ENCODE results near the gene ORMDL2. TPM values are rescaled to one million over a fixed set of nuclear protein-coding genes. Genes with fewer than 3 reads are reported as not detected.
"Not testable (repeated sequence)": the region's sequence is repeated elsewhere in the genome, so short reads cannot be mapped to it uniquely, and the experiment has no call there.

ORMDL2 gene
- total and polyA plus RNA-seq, 2 experiments from 2014 or later: 28.6 to 106 TPM

DNA sequence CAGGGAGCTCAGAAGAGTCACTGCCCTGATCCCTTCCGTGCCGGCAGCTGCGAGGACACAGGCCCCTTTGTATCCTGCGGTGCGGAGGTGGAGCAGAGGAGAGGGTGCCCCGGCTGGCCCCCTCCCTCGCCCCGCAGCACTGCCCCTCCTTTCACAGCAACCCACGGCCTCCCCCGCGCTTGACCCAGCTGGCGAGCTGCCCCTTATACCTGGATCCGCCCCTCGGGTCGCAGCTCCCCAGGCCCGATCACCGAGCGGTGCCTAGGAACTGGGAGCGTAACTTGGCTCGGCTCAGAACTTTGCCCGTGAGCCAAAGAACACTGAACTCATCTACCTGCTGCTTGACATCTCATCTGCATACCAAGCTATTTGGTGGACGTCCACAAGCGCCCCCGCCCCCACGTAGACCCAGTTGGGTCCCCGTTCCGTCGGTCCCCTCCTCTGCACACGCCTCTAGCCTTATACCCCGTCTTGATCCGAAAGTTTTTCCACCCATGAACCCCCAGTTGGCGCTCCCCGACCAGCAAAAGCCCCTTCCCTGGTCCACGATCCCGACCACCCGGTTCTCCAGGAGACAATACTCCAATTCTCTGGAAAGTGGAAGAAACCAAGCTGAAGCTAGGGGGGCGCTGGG lies 12.2 kb downstream of the ORMDL2 start:
- DNase-seq (ENCODE audit: low spot score): peak; percentile 63
- no peaks in the 10 kb centered on the region for H3K9me2 ChIP-seq (replicated peaks; ENCODE audit: insufficient read depth)
- peak overlapping the region; percentile 69 for H2AFZ ChIP-seq
- 2% methylated on average over 30 of the region's 37 CpGs for WGBS (ENCODE audit: low lambda C conversion rate, missing lambda C conversion rate)
- peak overlapping the region; percentile 95 for H3K4me2 ChIP-seq
- no peaks in the 10 kb centered on the region for H3K9me3 ChIP-seq (ENCODE audit: low read depth)
- peak overlapping the region; percentile 32 for H3K4me3 ChIP-seq
- H4K20me1 ChIP-seq (ENCODE audit: insufficient read depth, poor library complexity, severe bottlenecking): no peaks in the 10 kb centered on the region
- H3K79me2 ChIP-seq: peaks cover 56% of the 10 kb centered on the region
- H3K36me3 ChIP-seq (replicated peaks; ENCODE audit: insufficient read depth, low read depth): no peaks in the 10 kb centered on the region
- H3K27ac ChIP-seq: peak overlapping the region; percentile 99
- no peaks in the 10 kb centered on the region for H3K27me3 ChIP-seq
- peaks cover 21% of the 10 kb centered on the region for H3K4me1 ChIP-seq (ENCODE audit: insufficient read depth)
- TF ChIP-seq, protein P1, sequence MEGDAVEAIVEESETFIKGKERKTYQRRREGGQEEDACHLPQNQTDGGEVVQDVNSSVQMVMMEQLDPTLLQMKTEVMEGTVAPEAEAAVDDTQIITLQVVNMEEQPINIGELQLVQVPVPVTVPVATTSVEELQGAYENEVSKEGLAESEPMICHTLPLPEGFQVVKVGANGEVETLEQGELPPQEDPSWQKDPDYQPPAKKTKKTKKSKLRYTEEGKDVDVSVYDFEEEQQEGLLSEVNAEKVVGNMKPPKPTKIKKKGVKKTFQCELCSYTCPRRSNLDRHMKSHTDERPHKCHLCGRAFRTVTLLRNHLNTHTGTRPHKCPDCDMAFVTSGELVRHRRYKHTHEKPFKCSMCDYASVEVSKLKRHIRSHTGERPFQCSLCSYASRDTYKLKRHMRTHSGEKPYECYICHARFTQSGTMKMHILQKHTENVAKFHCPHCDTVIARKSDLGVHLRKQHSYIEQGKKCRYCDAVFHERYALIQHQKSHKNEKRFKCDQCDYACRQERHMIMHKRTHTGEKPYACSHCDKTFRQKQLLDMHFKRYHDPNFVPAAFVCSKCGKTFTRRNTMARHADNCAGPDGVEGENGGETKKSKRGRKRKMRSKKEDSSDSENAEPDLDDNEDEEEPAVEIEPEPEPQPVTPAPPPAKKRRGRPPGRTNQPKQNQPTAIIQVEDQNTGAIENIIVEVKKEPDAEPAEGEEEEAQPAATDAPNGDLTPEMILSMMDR (IDR thresholded peaks at IDR 0.05; ENCODE audit: poor library complexity): no peak
- TF ChIP-seq EZH2phosphoT487 (IDR thresholded peaks at IDR 0.05; ENCODE audit: low read depth, severe bottlenecking, unreplicated experiment) (no peak), EZH2 (IDR thresholded peaks at IDR 0.05; ENCODE audit: borderline replicate concordance) (no peak)

DNA sequence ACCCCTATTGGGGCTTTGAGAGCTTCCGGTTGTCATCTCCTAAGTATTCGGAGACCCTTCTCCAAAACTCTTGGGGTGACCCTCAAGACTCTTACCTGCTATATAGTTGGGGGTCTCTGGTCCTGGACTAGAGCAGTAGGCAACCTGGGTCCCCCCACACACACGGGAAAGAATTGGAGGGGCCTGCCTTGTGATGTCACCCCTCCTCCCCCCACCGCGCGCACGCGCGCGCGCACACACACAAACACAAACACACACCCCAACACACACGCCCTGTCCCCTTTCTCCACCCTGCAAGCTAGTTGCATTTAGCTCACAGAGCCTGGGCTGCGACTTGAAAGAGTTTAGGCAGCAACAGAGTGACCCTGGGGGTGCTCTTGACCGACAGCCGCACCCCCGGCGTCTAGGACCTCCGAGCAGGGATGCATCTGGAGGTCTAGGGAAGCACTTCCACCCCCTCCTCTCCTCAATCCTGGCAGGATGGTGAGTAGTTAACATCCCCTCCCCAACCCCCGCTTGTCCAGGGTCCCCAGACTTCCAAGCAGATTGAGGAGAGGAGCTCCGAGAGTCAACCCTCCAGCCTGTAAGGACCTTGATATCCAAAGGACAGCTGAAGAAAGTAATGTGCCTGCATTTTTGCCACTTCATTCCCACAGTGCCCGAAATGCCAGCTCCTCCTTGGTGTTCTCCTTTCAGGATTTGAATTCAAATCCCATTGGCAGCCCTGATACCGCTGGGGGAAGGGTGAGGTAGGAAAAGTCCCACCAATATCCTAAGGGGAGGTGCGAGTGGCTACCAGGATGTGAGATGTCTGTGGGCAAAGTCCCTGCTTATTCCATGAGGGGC lies 13.0 kb downstream of the ORMDL2 start:
- Histone ChIP-seq H3K4me1 (ENCODE audit: insufficient read depth) (peaks cover 21% of the 10 kb centered on the region), H3K27me3 (no peaks in the 10 kb centered on the region), H3K9me3 (ENCODE audit: low read depth) (no peaks in the 10 kb centered on the region), H3K79me2 (peaks cover 51% of the 10 kb centered on the region), H3K4me3 (peak overlapping the region; percentile 32), H3K36me3 (replicated peaks; ENCODE audit: insufficient read depth, low read depth) (no peaks in the 10 kb centered on the region), H4K20me1 (ENCODE audit: insufficient read depth, poor library complexity, severe bottlenecking) (no peaks in the 10 kb centered on the region), H2AFZ (peak overlapping the region; percentile 69), H3K4me2 (peak overlapping the region; percentile 95), H3K27ac (peak overlapping the region; percentile 99), H3K9me2 (replicated peaks; ENCODE audit: insufficient read depth) (no peaks in the 10 kb centered on the region)
- TF ChIP-seq, protein P1 (IDR thresholded peaks at IDR 0.05; ENCODE audit: poor library complexity): no peak
- TF ChIP-seq EZH2 (IDR thresholded peaks at IDR 0.05; ENCODE audit: borderline replicate concordance) (no peak), EZH2phosphoT487 (IDR thresholded peaks at IDR 0.05; ENCODE audit: low read depth, severe bottlenecking, unreplicated experiment) (no peak)
- peak; percentile 81 for DNase-seq (ENCODE audit: low spot score)
- 5% methylated on average over 21 of the region's 23 CpGs for WGBS (ENCODE audit: low lambda C conversion rate, missing lambda C conversion rate)

DNA sequence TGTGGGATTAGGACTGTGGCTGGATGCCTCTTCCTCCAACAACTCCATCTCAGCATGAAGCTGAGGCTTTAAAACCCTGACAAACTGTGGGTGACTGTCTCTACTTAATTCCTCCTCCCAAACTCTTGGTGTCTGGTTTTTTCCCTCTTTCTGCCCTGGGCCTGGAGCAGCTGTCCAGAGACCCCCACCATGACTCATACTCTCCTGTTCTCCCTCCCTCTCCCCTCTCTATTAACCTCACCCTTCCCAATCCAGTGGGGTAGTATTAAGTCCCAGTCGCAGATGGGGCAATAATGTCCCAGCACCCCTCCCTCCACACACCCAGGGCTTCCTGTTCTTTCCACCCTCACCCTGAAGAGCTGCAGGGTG lies 13.6 kb downstream of the ORMDL2 start:
- Histone ChIP-seq H3K4me1 (ENCODE audit: insufficient read depth) (peaks cover 21% of the 10 kb centered on the region), H3K79me2 (peaks cover 45% of the 10 kb centered on the region), H3K27ac (peak overlapping the region; percentile 99), H3K27me3 (no peaks in the 10 kb centered on the region), H3K36me3 (replicated peaks; ENCODE audit: insufficient read depth, low read depth) (no peaks in the 10 kb centered on the region), H3K4me2 (peak overlapping the region; percentile 95), H3K9me2 (replicated peaks; ENCODE audit: insufficient read depth) (no peaks in the 10 kb centered on the region), H4K20me1 (ENCODE audit: insufficient read depth, poor library complexity, severe bottlenecking) (no peaks in the 10 kb centered on the region), H2AFZ (no peak overlapping the region), H3K9me3 (ENCODE audit: low read depth) (no peaks in the 10 kb centered on the region), H3K4me3 (peak overlapping the region; percentile 32)
- no peak for DNase-seq (ENCODE audit: low spot score)
- TF ChIP-seq EZH2 (IDR thresholded peaks at IDR 0.05; ENCODE audit: borderline replicate concordance): no peak
- WGBS (ENCODE audit: low lambda C conversion rate, missing lambda C conversion rate): 36% methylated on average over 1 of the region's 1 CpG

DNA sequence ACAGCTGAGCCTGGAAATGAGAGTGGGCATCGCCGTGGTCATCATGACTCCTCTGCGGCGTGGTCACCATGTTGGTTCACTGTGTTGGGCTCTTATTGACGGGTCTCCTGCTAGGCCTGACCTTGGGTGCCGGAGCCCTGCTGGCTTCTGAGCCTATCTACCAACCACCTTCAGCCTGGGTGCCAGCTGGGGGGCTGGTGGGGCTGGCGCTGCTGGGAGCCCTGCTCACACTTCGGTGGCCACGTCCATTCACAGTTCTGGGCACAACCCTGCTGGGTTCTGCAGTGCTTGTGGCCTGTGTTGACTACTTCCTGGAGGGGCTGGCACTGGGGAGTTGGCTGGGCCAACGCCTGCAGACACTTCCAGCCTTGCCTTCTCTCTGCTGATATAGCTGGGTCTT lies 15.2 kb downstream of the ORMDL2 start:
- Histone ChIP-seq H3K36me3 (replicated peaks; ENCODE audit: insufficient read depth, low read depth) (no peaks in the 10 kb centered on the region), H3K4me2 (no peak overlapping the region), H4K20me1 (ENCODE audit: insufficient read depth, poor library complexity, severe bottlenecking) (no peaks in the 10 kb centered on the region), H3K27me3 (no peaks in the 10 kb centered on the region), H3K9me2 (replicated peaks; ENCODE audit: insufficient read depth) (no peaks in the 10 kb centered on the region), H3K9me3 (ENCODE audit: low read depth) (no peaks in the 10 kb centered on the region), H3K27ac (no peak overlapping the region), H3K4me3 (no peak overlapping the region), H2AFZ (no peak overlapping the region), H3K79me2 (peaks cover 29% of the 10 kb centered on the region), H3K4me1 (ENCODE audit: insufficient read depth) (peaks cover 14% of the 10 kb centered on the region)
- no peak for DNase-seq (ENCODE audit: low spot score)
- 95% methylated on average over 10 of the region's 10 CpGs for WGBS (ENCODE audit: low lambda C conversion rate, missing lambda C conversion rate)
- TF ChIP-seq, protein P1 (IDR thresholded peaks at IDR 0.05; ENCODE audit: poor library complexity): no peak
- TF ChIP-seq EZH2phosphoT487 (IDR thresholded peaks at IDR 0.05; ENCODE audit: low read depth, severe bottlenecking, unreplicated experiment) (no peak), EZH2 (IDR thresholded peaks at IDR 0.05; ENCODE audit: borderline replicate concordance) (no peak)

DNA sequence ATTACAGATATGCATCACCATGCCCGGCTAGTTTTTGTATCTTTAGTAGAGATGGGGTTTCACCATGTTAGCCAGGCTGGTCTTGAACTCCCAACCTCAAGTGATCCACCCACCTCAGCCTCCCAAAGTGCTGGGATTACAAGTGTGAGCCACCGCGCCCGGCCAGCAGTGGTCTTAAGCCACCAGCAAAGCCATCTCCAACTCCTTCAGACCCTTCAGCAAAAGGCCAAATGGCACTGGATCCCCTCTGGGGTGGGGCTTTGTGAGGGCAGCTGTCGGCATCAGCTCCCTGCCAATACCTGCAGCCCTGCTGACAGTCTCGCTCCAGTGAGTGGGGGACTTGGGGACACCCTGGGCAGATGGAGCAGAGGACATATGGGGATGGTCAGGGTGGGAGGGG lies 16.6 kb downstream of the ORMDL2 start:
- H2AFZ ChIP-seq; H3K9me2 ChIP-seq (replicated peaks; ENCODE audit: insufficient read depth); H3K4me3 ChIP-seq; H3K27ac ChIP-seq; H3K4me2 ChIP-seq; H3K27me3 ChIP-seq; H3K4me1 ChIP-seq (ENCODE audit: insufficient read depth); H3K9me3 ChIP-seq (ENCODE audit: low read depth); H4K20me1 ChIP-seq (ENCODE audit: insufficient read depth, poor library complexity, severe bottlenecking); DNase-seq (ENCODE audit: low spot score); H3K36me3 ChIP-seq (replicated peaks; ENCODE audit: insufficient read depth, low read depth): not testable (repeated sequence)
- WGBS (ENCODE audit: low lambda C conversion rate, missing lambda C conversion rate): 95% methylated on average over 5 of the region's 6 CpGs
- H3K79me2 ChIP-seq: peaks cover 18% of the 10 kb centered on the region

All from hepatocyte (in vitro differentiated cells).